Lower leg skin (tissue), 3 donors: ENCODE measurements around the gene TDRD9.

ENCODE experiments used
- CTCF ChIP-seq, 3 donors: fragments of 450-650 bp; IDR thresholded peaks; one replicate each; pipeline ENCODE4 v1.5.1; 2016; ENCODE audit warnings: antibody characterized with exemption in 3 of 3, mild to moderate bottlenecking in 3 of 3, moderate library complexity in 2 of 3
- POLR2A ChIP-seq, 2 donors: fragments of 450-650 bp; IDR thresholded peaks; one replicate each; pipeline ENCODE4 v1.6.1; 2016 to 2017; ENCODE audit warnings: antibody characterized with exemption in 2 of 2, mild to moderate bottlenecking in 1 of 2, moderate library complexity in 1 of 2

GRCh38 chr14:104044016-104044415 lies 115.8 kb downstream of the TDRD9 start:
- no peak for TF ChIP-seq CTCF (IDR thresholded peaks at IDR 0.05)
- TF ChIP-seq POLR2A (IDR thresholded peaks at IDR 0.05): no peak
